Dermis blood vessel endothelial cell (primary cell): Measurements from ENCODE around the gene ZDHHC16. TPM values are rescaled to one million over a fixed set of nuclear protein-coding genes. Genes with fewer than 3 reads are reported as not detected.

Source experiments
- DNase-seq: peaks from one replicate; pipeline ENCODE4 v3.0.0; 2010
- total RNA-seq: library from RNA; depleted of rRNA; stranded (reverse); fragments of >200 nt; gene quantifications from 2 replicates; pipeline ENCODE4 v1.2.3, GENCODE V29; 2014

Gene ZDHHC16
- total RNA-seq, 1 donor from 2014 or later = 39.8 TPM

DNA sequence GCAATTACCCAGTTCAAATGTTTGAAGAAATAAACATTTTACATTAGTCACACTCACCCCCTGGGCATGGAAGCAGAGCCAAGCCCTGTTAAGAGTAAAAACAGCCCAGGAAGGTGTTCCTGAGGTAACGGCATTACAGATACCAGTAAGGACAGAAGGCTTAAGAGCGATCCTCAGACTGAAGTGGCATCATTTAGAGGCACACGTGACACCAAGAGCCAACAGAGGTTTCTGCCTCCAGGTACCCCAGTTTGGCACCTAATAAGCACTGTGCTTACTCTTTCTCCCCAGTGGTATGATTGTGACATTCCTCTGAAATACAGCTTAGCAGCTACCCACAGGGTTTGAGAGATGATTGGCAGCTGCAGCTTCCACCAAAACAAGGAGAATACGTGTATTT, 35.1 kb downstream of the ZDHHC16 start:
- DNase-seq = no peak

DNA sequence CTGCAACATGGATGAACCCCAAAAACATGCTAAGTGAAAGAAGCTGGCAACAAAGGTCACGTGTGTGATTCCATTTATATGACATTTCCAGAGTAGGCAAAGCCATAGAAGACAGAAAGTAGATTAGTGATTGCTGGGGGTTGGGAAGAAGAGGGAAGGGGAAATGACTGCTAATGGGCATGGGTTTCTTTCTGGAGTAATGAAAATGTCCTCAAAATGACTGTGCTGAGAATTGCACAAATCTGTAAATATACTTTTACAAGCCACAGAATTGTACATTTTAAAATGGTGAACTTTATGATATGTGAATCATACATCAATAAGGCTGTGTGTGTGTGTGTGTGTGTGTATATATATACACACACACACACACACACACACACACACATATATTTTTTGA, 36.4 kb downstream of the ZDHHC16 start:
- DNase-seq = no peak

DNA sequence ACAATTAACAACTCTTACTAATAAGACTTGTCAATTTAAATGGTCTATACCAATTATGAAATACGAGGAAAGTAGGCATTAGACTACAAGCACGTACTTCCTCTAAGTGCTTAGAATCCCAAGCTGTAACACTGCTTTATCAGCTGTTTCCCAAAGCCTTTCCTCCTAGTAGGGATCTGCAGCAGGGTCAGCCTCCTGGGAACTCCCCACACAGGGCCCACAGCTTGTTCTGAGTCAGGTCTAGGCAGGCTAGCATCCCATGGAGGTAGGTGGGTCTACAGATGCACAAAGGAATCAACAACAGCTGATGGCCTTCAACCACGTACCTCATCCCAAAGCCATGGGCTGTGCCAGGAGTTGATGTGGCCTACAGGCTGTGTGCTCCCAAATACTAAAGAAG, 37.5 kb downstream of the ZDHHC16 start:
- DNase-seq = peak; percentile 58

DNA sequence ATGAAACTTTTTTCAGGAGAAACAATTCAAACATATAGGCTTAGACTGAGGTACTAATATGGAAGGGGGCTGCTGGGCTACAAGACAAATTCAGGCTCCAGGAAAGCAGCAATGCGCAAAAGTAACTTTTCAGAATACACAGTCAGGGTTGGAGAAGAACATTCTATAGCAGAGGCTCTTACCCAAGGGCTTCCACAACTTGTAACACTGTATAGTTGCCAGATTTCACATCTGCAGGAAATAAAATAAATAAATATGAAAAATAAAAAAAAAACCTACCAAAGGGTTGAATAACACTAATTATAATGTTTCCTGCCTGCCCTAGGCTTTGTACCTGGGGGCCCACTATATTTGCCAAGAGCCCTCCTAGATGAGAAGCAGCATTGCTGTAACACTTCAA, 37.9 kb downstream of the ZDHHC16 start:
- DNase-seq = peak; percentile 35

DNA sequence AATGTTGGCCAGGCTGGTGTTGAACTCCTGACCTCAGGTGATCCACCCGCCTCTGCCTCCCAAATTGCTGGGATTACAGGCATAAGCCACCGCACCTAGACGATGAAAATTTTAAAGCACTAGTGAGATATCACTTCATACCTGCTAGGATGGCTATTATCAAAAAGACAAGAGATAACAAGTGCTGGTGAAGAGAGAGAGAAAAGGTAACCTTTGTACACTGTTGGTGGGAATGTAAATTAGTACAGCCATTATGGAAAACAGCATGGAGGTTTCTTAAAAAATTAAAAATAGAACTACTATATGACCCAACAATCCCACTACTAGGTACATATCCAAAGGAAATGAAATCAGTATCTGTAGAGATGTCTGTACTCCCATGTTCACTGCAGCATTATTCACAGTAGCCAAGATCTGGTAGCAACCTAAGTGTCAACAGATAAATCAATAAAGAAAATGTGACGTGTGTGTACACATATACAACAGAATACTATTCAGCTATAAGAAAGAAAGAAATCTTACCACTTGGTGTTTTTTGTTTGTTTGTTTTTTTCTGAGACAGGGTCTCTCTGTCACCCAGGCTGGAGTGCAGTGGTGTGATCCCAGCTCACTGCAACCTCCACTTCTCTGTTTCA, 39.8 kb downstream of the ZDHHC16 start:
- no peak for DNase-seq

DNA sequence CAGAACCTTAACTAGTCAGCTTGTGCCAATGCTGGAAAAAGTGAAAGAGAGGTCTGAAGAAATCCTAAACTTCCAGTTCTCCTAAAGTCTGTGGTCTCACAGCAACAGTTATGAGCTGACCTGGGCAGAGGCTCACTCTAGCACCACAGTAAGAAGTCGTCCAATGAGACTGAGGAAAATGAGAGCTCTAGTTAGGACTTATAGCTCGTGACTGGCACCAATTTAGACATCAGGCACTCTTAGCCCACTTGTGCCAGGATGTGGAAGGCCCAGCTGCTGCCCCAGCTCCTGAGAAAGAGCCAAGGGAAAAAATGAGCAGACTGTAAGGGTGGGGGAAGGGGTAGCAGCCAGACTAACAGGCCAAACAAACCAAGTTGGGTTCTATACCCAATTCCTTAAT, 44.6 kb downstream of the ZDHHC16 start:
- peak; percentile 24 for DNase-seq

DNA sequence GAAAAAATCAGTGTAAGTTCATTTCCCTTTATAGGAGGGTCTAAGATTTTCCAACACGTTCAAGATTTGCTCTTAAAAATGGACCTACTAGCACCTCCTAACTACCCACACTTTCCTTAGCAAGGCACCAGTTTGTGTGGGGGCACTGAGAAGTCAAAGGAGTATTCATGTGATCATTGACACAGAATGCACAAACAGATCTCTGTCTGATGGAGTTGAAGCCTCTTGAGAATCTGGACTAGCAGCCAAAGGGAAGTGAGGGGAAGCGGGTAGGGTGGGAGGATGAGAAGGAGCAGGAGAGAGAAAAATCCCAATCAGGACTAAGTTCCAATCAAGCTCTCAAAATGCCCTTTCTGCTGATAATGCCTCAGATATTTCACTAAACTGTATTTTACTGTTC, 48.2 kb downstream of the ZDHHC16 start:
- no peak for DNase-seq

DNA sequence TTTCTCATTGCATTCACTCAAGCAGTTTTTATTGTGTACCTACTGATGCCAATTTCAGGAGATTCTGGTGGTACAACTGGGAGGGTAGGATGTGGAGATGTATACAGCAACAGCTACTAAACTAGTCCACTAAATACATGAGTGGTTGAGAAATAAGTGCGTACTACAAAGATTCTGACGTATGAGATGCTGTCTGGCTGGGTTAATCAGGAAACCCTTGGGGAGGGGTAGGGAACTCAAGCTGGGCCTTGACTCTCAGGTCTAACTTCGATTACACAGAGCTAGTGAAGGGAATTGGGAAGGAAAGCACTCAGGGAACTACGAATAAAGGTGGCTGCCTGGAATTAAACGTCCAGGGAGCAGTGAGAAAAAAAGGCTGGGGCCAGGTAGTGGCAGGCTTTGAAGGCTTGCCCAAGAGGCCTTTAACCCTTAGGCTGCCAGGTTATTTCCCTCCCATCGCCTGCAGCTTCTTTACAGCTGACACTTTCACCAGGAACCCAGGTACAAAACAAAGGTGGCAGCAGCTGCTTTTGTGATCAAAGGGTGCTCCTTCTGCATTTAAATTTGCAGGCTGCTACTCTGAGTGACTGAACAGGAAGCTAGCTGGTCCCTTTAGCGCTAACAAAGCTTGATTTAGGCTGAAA, 49.0 kb downstream of the ZDHHC16 start:
- no peak for DNase-seq

DNA sequence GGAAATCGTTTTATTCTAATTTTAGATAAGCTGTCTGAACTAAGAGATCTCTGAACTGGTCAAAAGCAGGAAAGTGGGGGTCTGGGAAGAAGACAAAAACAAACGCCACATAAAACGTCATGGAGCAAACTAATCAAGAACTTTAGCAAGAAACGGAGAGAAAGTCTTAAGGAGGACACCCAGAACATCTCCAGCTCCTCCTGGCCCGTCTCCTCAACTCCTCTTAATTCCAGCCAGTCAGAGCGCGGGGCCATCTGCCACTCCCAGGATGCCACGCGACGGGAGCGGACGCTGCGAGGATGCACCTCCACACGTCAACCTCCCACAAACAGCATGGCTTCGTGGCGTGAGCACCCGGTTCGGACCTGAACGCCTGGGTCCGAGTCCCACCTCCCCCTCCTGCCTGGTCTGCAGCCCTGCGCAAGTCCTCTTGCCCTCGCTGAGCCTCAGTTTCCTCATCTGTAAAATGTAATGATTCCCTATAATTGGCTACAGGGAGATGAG, 51.6 kb downstream of the ZDHHC16 start:
- peak; percentile 82 for DNase-seq

DNA sequence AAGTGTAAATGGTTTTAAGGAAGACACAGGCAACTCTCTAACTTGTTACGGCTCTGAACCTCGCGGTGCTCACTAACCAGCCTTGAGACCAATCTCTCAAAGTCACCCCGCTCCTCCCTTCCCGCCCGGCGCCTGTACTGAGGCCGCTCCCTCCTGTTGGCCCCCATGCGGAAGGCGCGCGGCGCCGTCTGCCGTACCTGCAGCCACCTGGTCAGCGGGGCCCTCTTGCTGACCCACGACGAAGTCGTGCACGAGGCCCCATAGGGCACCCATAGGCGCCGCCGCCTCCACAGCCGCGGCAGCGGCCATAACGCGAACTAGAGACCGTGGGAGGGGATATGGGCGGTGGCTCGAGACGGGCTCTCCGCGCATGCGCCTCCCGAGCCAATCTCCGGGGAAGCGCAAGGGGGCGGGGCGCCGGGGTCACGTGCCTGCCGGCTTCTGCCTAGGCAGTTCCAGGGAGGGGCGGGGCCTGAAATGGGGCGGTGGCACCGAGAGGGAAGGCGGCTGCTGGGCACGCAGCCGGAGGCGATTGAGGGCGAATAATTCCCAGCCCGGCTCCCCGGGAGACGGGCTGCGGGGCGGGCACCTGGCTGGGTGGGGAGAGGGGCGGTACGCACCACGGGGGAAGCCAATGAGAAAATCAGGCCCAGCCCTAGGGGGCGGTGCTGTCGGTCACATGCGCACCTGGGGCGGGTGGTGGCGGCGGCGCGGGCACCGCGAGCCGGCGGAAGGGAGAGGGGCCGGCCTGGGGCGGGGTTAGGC, 52.3 kb downstream of the ZDHHC16 start, which contains the start of gene MMS19:
Gene MMS19 (minus strand): TSS at position 347 of the 765 bp plus-strand sequence. CDS start 38 bp downstream, at position 309.
- peak; percentile 98 for DNase-seq

DNA sequence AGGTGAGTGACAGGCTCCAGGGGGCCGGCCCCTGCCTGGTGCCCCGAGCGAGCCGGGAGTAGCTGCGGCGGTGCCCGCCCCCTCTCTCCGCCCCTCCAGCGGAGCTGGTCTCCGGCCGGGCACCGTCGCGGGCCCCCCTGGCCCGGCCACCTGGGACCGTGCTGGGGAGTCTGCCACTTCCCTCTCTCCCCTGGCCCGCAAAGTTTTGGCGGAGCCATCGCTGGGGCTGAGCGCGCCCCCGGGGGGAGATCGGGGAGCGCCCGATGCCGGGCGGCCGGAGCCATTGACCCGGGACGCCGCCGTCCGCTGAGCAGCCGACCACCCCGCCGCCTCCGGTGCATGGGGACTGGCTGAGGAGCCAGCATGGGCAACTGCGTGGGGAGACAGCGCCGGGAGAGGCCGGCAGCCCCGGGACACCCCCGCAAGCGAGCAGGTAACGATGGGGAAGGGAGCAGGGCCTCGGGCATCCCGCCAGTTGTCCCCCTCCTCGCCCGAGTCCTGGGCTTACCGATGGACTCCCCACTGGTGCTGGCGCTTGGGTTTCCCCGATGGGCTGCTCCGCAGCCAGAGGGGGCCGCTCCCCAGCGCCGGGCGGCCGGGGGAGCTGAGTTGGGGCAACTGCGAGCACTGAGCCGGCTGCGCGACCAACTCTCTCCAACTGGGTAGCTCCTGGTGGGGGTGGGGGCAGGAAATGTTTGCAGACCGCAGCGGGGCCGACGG, 53.0 kb downstream of the ZDHHC16 start, which contains the start of gene UBTD1:
Gene UBTD1 (plus strand): TSS at position 84 of the 720 bp plus-strand sequence. CDS start 280 bp downstream, at position 364.
- peak; percentile 66 for DNase-seq

DNA sequence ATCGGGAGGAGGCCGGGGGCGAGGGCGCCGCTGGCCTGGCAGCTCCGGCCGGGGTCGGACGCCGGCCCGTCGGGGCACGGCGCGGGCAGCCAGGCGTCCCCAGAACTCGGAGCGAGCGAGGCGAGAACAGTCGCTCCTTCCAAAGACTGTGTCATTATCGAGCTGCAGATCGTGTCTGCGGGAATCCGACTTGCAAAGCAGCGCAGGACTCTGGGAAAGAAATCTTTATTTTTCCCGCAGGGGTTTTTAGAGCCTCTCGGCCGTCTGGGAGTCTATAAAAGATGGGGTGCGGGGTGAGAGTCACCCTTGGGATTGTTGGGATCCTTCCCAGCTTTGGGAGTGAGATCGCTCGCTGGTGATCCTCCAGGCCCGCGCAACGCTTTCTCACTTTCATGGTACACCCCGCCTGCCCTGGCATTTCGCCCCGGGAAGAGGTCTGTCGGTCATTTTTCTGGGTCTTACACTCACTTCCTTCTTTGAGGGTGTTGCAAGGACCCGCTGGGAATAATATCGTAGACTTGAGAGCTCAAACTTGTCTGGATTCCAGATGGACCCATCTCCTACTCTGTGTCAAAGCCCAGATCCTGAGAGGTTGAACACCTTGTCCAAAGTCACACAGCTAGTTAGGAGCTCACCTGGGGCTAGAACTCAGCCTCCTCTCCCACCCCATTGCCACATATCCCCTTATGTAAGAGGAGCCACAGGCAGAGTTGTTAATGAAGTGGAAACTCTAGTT, 53.8 kb downstream of the ZDHHC16 start:
- DNase-seq = peak; percentile 44

DNA sequence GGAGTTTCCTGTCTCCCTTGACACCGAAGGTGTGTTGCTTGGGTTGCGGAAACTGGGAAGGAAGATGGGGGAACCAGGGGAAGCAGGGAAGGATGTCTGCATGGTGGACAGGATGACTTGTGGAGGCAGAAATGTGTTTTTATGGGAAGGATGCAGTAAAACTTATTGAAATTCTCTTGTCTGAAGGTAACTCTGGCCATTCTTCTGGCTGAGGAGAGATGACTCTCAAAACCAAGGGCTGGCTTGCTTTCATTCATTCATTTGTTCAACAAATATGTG, 54.3 kb downstream of the ZDHHC16 start:
- peak; percentile 71 for DNase-seq

DNA sequence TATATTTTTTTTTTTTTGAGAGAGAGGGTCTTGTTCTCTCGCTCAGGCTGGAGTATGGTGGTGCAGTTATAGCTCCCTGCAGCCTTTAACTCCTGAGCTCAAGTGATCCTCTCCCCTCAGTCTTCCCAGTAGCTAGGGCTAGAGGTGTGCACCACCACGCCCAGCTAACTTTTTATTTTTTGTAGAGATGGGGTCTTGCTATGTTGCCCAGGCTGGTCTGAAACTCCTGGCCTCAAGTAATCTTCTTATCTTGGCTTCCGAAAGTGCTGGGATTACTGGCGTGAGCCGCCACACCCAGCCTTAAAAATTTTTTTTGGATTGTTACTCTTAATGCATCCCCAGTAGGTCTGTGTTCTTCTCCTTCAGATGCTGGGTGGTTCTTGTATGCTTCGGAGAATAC, 56.9 kb downstream of the ZDHHC16 start:
- no peak for DNase-seq

DNA sequence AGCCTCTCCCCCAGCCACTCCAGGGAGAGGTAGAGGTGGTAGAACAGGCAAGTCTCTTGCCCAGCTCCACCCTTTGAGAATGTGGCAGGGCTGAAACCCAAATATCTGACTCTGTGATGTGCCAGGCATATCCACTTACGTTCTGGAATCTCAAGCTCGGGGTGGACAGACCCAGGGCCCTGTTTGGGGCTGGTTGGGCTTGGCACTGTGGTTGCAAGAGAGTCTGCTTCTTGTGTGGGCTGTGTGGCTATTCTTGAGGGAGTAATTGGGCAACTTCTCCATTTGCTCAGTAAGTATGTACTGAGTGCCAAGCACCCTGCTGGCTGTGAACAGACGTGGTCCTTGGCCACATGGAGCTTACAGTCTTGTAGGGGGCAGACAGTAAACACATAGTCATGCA, 57.4 kb downstream of the ZDHHC16 start:
- no peak for DNase-seq

DNA sequence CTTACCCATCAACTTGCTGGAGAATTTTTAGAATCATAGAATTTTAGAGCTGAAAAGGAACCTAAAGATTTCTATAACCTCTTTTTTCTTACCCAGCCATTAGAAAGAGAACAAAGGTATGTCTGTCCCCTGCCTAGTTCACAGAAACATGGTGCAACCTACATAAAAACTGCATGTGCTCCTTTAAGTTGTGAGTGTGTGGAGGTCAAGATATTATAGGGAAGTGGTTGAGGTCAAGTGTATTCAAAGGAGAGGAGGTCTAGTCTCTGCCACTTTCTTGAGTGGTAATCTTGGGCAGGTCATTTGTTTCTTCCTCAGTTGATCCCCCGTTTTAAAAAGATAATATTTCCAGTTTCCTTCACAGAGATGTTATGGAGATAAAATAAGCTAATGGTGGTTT, 59.2 kb downstream of the ZDHHC16 start:
- no peak for DNase-seq

DNA sequence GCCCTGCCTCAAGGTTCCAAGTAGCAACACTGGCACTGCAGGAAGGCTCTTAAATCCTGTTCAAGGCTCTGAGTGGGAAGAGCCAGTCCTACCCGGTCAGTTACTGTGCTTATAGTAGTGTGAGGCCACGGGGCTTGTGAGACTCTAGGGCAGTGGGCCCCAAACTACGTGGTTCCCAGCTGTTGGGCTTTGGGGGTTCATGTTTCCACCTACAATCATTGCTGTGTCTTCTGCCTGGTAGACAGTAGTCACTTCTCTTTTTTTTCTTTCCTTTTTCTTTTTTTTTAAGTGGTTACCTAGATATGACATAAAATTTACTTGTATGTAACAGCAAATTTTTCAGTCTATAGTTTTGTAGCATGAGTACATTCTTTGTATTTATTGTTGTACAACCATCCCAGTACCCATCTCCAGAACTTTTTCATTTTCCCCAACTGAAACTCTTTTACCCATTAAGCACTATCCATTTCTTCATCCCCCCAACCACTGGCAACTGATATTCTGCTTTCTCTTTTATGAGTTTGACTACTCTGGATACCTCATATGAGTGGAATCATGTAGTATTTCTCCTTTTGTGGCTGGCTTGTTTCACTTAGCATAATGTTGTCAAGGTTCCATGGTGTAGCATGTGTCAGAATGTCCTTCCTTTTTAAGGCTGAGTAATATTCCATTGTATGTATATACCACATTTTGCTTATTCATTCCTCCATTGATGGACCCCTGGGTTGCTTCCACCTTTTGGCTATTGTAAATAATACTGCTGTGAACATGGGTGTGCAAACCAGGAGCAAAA, 60.4 kb downstream of the ZDHHC16 start:
- no peak for DNase-seq
